ENCODE data around the gene SPTSSB. TPM values are rescaled to one million over a fixed set of nuclear protein-coding genes. Genes with fewer than 3 reads are reported as not detected.

The SPTSSB gene
- total RNA-seq, 2 donors from 2014 or later = 0.64 to 2.3 TPM

GRCh38 chr3:161389445-161390035 lies 18.2 kb upstream of the SPTSSB start:
- H3K36me3 ChIP-seq (ENCODE audit: control insufficient read depth, insufficient read depth, low read length) = no peaks in the 10 kb centered on the region
- no peaks in the 10 kb centered on the region for H3K27me3 Mint-ChIP-seq (ENCODE audit: insufficient read depth)

GRCh38 chr3:161388855-161389254 lies 17.5 kb upstream of the SPTSSB start:
- peaks cover 7% of the 10 kb centered on the region for H3K9me3 Mint-ChIP-seq
- DNase-seq = no peak
- no peaks in the 10 kb centered on the region for H3K27me3 ChIP-seq (ENCODE audit: control insufficient read depth, insufficient read depth, low read length, poor library complexity, severe bottlenecking)
- no peak overlapping the region for H3K4me3 ChIP-seq (ENCODE audit: low read length)
- no peak overlapping the region for H3K27ac ChIP-seq (ENCODE audit: low read depth, low read length)
- H3K9me3 ChIP-seq (ENCODE audit: control insufficient read depth, low read length) = peaks cover 5% of the 10 kb centered on the region
- no peaks in the 10 kb centered on the region for H3K36me3 Mint-ChIP-seq (ENCODE audit: low read depth)
- no peak for TF ChIP-seq CTCF (conservative IDR thresholded peaks at IDR 0.05)
- no peak overlapping the region for H3K9ac ChIP-seq (ENCODE audit: extremely low read depth, low read length, poor library complexity, severe bottlenecking)
- no peak overlapping the region for H3K27ac Mint-ChIP-seq
- H3K4me3 Mint-ChIP-seq = no peak overlapping the region
- H3K36me3 ChIP-seq (ENCODE audit: control insufficient read depth, insufficient read depth, low read length) = no peaks in the 10 kb centered on the region
- peaks cover 2% of the 10 kb centered on the region for H3K4me1 Mint-ChIP-seq
- H3K27me3 Mint-ChIP-seq (ENCODE audit: insufficient read depth) = no peaks in the 10 kb centered on the region
- H3K4me1 ChIP-seq (ENCODE audit: control insufficient read depth, insufficient read depth, low read length) = no peaks in the 10 kb centered on the region

More at GRCh38 chr3:161389445-161390035, 18.2 kb upstream of the SPTSSB start:
- no peaks in the 10 kb centered on the region for H3K4me1 ChIP-seq (ENCODE audit: control insufficient read depth, insufficient read depth, low read length)
- no peak overlapping the region for H3K4me3 Mint-ChIP-seq
- no peak for TF ChIP-seq CTCF (conservative IDR thresholded peaks at IDR 0.05)
- no peak overlapping the region for H3K27ac ChIP-seq (ENCODE audit: low read depth, low read length)
- H3K27me3 ChIP-seq (ENCODE audit: control insufficient read depth, insufficient read depth, low read length, poor library complexity, severe bottlenecking) = no peaks in the 10 kb centered on the region
- no peaks in the 10 kb centered on the region for H3K36me3 Mint-ChIP-seq (ENCODE audit: low read depth)
- 88% methylated on average over 2 of the region's 3 CpGs; no CpG with 5 or more reads in 1 of the 2 experiments for whole genome bisulfite sequencing, 2 experiments (ENCODE audit: insufficient coverage in 1 of 2, insufficient read length in 1 of 2)
- H3K9ac ChIP-seq (ENCODE audit: extremely low read depth, low read length, poor library complexity, severe bottlenecking) = no peak overlapping the region
- H3K4me1 Mint-ChIP-seq = peaks cover 2% of the 10 kb centered on the region
- H3K9me3 Mint-ChIP-seq = peaks cover 7% of the 10 kb centered on the region
- no peak overlapping the region for H3K4me3 ChIP-seq (ENCODE audit: low read length)
- H3K9me3 ChIP-seq (ENCODE audit: control insufficient read depth, low read length) = peaks cover 5% of the 10 kb centered on the region
- no peak for DNase-seq
- H3K27ac Mint-ChIP-seq = no peak overlapping the region

- no peak for DNase-seq
- Mint-ChIP-seq H3K9me3 (peaks cover 7% of the 10 kb centered on the region), H3K36me3 (ENCODE audit: low read depth) (no peaks in the 10 kb centered on the region), H3K27ac (no peak overlapping the region), H3K4me1 (peaks cover 2% of the 10 kb centered on the region), H3K4me3 (no peak overlapping the region), H3K27me3 (ENCODE audit: insufficient read depth) (no peaks in the 10 kb centered on the region)
- 89 to 93% methylated on average over 3 to 4 of the region's 4 CpGs for WGBS, 2 experiments (ENCODE audit: insufficient coverage in 1 of 2, insufficient read length in 1 of 2)
- no peak overlapping the region for H3K27ac ChIP-seq (ENCODE audit: low read depth, low read length)
- no peaks in the 10 kb centered on the region for H3K27me3 ChIP-seq (ENCODE audit: control insufficient read depth, insufficient read depth, low read length, poor library complexity, severe bottlenecking)
- no peak overlapping the region for H3K4me3 ChIP-seq (ENCODE audit: low read length)
- no peak overlapping the region for H3K9ac ChIP-seq (ENCODE audit: extremely low read depth, low read length, poor library complexity, severe bottlenecking)
- peaks cover 5% of the 10 kb centered on the region for H3K9me3 ChIP-seq (ENCODE audit: control insufficient read depth, low read length)
- no peaks in the 10 kb centered on the region for H3K36me3 ChIP-seq (ENCODE audit: control insufficient read depth, insufficient read depth, low read length)
- H3K4me1 ChIP-seq (ENCODE audit: control insufficient read depth, insufficient read depth, low read length) = no peaks in the 10 kb centered on the region
- no peak for TF ChIP-seq CTCF (conservative IDR thresholded peaks at IDR 0.05)
Measured at GRCh38 chr3:161386991-161387770, 15.9 kb upstream of the SPTSSB start.
